Measurements from ENCODE around the gene SCN3A. TPM values are rescaled to one million over a fixed set of nuclear protein-coding genes. Genes with fewer than 3 reads are reported as not detected.

Gene SCN3A
- total RNA-seq, 1 donor from 2014 or later: 2.2 TPM

DNA sequence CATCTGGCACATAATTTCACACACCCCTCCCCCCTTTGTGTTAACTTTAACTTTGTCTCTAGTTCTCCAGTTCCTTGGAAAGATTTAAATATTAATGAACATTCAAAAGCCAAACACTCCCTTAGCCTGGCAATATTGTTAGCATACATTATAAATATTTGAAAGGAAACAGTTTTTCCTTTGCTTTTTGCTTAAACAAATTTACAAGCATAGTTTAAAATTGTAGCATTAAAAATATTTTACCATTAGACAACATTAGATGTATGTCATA lies 135.4 kb downstream of the SCN3A start:
- CTCF ChIA-PET: no interaction called here
- H3K4me1 Mint-ChIP-seq: no peaks in the 10 kb centered on the region
- intact Hi-C loops (cut with micrococcal nuclease): no loop called here

GRCh38 chr2:165067643-165068486 lies 136.0 kb downstream of the SCN3A start:
- CTCF ChIA-PET: interaction anchor here (0.6 kb wide), 1 partner anchor 136 kb away, joined by 3 read pairs; no protein-coding TSS in a partner anchor
- ATAC-seq (ENCODE audit: low read depth) (no peak), DNase-seq (no peak)
- POLR2A ChIA-PET: no interaction called here
- Mint-ChIP-seq H3K27ac (no peak overlapping the region), H3K36me3 (ENCODE audit: low read depth) (no peaks in the 10 kb centered on the region), H3K4me1 (no peaks in the 10 kb centered on the region), H3K27me3 (peaks cover 2% of the 10 kb centered on the region), H3K4me3 (no peak overlapping the region), H3K9me3 (no peaks in the 10 kb centered on the region)
- no peak for TF ChIP-seq CTCF (IDR thresholded peaks at IDR 0.05)
- intact Hi-C loops (cut with micrococcal nuclease): no loop called here

More for the DNA sequence above, 135.4 kb downstream of the SCN3A start:
- no peaks in the 10 kb centered on the region for H3K9me3 Mint-ChIP-seq
- no peak for DNase-seq
- POLR2A ChIA-PET: no interaction called here
- ATAC-seq (ENCODE audit: low read depth): no peak
- H3K36me3 Mint-ChIP-seq (ENCODE audit: low read depth): no peaks in the 10 kb centered on the region
- H3K4me3 Mint-ChIP-seq: no peak overlapping the region
- no peak for TF ChIP-seq CTCF (IDR thresholded peaks at IDR 0.05)
- H3K27ac Mint-ChIP-seq: no peak overlapping the region
- peaks cover 2% of the 10 kb centered on the region for H3K27me3 Mint-ChIP-seq

DNA sequence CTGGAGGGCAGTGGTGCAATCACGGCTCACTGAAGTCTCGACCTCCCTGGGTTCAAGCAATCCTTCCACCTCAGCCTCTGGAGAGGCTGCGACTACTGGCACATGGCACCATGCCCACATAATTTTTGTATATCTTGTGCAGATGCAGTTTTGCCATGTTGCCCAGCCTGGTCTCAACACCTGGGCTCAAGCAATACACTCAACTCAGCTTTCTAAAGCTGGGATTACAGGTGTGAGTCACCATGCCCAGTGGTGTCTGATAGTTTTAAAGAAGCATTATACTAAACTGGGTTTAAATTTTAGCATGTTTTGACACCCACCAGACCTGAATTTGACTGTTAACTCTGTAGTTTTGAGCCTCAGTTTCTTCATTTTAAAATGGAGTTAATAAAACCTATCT lies 139.1 kb downstream of the SCN3A start:
- Mint-ChIP-seq H3K36me3 (ENCODE audit: low read depth) (no peaks in the 10 kb centered on the region), H3K4me3 (no peak overlapping the region), H3K9me3 (no peaks in the 10 kb centered on the region), H3K4me1 (no peaks in the 10 kb centered on the region), H3K27ac (no peak overlapping the region), H3K27me3 (no peaks in the 10 kb centered on the region)
- ChIA-PET CTCF (no interaction called here), POLR2A (no interaction called here)
- intact Hi-C loops (cut with micrococcal nuclease): no loop called here
- no peak for TF ChIP-seq CTCF (IDR thresholded peaks at IDR 0.05)
- no peak for ATAC-seq (ENCODE audit: low read depth)
- DNase-seq: no peak

GRCh38 chr2:165060411-165060810 lies 143.4 kb downstream of the SCN3A start:
- DNase-seq (no peak), ATAC-seq (ENCODE audit: low read depth) (no peak)
- no peaks in the 10 kb centered on the region for H3K27me3 Mint-ChIP-seq
- CTCF ChIA-PET: no interaction called here
- H3K27ac Mint-ChIP-seq: no peak overlapping the region
- intact Hi-C loops (cut with micrococcal nuclease): no loop called here
- H3K4me3 Mint-ChIP-seq: no peak overlapping the region
- no peaks in the 10 kb centered on the region for H3K9me3 Mint-ChIP-seq
- POLR2A ChIA-PET: no interaction called here
- H3K4me1 Mint-ChIP-seq: no peaks in the 10 kb centered on the region
- H3K36me3 Mint-ChIP-seq (ENCODE audit: low read depth): no peaks in the 10 kb centered on the region
- no peak for TF ChIP-seq CTCF (IDR thresholded peaks at IDR 0.05)

- no peak overlapping the region for H3K27ac Mint-ChIP-seq
- H3K4me3 Mint-ChIP-seq: no peak overlapping the region
- ChIA-PET CTCF (no interaction called here), POLR2A (no interaction called here)
- no peak for TF ChIP-seq CTCF (IDR thresholded peaks at IDR 0.05)
- no peaks in the 10 kb centered on the region for H3K36me3 Mint-ChIP-seq (ENCODE audit: low read depth)
- H3K9me3 Mint-ChIP-seq: no peaks in the 10 kb centered on the region
- intact Hi-C loops (cut with micrococcal nuclease): no loop called here
- ATAC-seq (ENCODE audit: low read depth): no peak
- no peaks in the 10 kb centered on the region for H3K27me3 Mint-ChIP-seq
- no peaks in the 10 kb centered on the region for H3K4me1 Mint-ChIP-seq
- DNase-seq: no peak
Measured at GRCh38 chr2:165058476-165059265, 145.2 kb downstream of the SCN3A start.

Data from activated B cell treated with CpG ODN at 0.5 μM for 24 hours (primary cell).